GM23338 (cell line): Measurements from ENCODE around the gene LTA4H.

Experiments used
- CREB1 ChIP-seq: fragments of 250-450 bp; sonication (Bioruptor Pico); IDR thresholded peaks from 2 replicates; pipeline ENCODE4 v1.5.0; 2020; ENCODE audit warnings: low read depth, mild to moderate bottlenecking, moderate library complexity
- CTCF ChIP-seq, 2 experiments: fragments of 200-600 bp in 1 of 2; sonication (generic) in 1 of 2; conservative IDR thresholded peaks; 2 replicates each; pipeline versions ENCODE4 v1.5.1 to v1.6.1; 2016 to 2017; ENCODE audit warnings: antibody characterized with exemption in 2 of 2, low read depth in 2 of 2, mild to moderate bottlenecking in 2 of 2, moderate library complexity in 1 of 2
- EZH2 ChIP-seq: fragments of 200-600 bp; sonication (generic); IDR thresholded peaks from one replicate; pipeline ENCODE4 v1.8.0; 2017; ENCODE audit warnings: antibody characterized with exemption, mild to moderate bottlenecking, low read depth; ENCODE audit not compliant: unreplicated experiment
- EZH2phosphoT487 ChIP-seq: fragments of 200-600 bp; sonication (generic); IDR thresholded peaks from one replicate; pipeline ENCODE4 v1.8.1; 2018; ENCODE audit warnings: antibody characterized with exemption; ENCODE audit not compliant: unreplicated experiment
- JUNB ChIP-seq: IDR thresholded peaks from one replicate; pipeline ENCODE4 v1.6.1; 2016; ENCODE audit warnings: antibody characterized with exemption; ENCODE audit not compliant: unreplicated experiment
- NANOG ChIP-seq: IDR thresholded peaks from 2 replicates; pipeline ENCODE4 v1.6.1; 2016; ENCODE audit warnings: antibody characterized with exemption, borderline replicate concordance
- POLR2AphosphoS5 ChIP-seq: IDR thresholded peaks from 2 replicates; pipeline ENCODE4 v1.6.1; 2016; ENCODE audit warnings: antibody characterized with exemption, low read depth
- STAT1 ChIP-seq: IDR thresholded peaks from one replicate; pipeline ENCODE4 v1.6.1; 2016; ENCODE audit warnings: antibody characterized with exemption; ENCODE audit not compliant: unreplicated experiment
- TF ChIP-seq, protein P1 (sequence below): IDR thresholded peaks from one replicate; pipeline ENCODE4 v1.6.1; 2018; ENCODE audit warnings: antibody characterized with exemption; ENCODE audit not compliant: unreplicated experiment
- TF ChIP-seq, protein P2 (sequence below): IDR thresholded peaks from 2 replicates; pipeline ENCODE4 v1.6.1; 2016; ENCODE audit warnings: antibody characterized with exemption

GRCh38 chr12:95962222-95962621 lies 73.2 kb downstream of the LTA4H start:
- no peak for TF ChIP-seq POLR2AphosphoS5
- no peak for TF ChIP-seq EZH2
- TF ChIP-seq CTCF (conservative IDR thresholded peaks at IDR 0.05; ENCODE audit: low read depth in 2 of 2): no peak
- TF ChIP-seq, protein P1, sequence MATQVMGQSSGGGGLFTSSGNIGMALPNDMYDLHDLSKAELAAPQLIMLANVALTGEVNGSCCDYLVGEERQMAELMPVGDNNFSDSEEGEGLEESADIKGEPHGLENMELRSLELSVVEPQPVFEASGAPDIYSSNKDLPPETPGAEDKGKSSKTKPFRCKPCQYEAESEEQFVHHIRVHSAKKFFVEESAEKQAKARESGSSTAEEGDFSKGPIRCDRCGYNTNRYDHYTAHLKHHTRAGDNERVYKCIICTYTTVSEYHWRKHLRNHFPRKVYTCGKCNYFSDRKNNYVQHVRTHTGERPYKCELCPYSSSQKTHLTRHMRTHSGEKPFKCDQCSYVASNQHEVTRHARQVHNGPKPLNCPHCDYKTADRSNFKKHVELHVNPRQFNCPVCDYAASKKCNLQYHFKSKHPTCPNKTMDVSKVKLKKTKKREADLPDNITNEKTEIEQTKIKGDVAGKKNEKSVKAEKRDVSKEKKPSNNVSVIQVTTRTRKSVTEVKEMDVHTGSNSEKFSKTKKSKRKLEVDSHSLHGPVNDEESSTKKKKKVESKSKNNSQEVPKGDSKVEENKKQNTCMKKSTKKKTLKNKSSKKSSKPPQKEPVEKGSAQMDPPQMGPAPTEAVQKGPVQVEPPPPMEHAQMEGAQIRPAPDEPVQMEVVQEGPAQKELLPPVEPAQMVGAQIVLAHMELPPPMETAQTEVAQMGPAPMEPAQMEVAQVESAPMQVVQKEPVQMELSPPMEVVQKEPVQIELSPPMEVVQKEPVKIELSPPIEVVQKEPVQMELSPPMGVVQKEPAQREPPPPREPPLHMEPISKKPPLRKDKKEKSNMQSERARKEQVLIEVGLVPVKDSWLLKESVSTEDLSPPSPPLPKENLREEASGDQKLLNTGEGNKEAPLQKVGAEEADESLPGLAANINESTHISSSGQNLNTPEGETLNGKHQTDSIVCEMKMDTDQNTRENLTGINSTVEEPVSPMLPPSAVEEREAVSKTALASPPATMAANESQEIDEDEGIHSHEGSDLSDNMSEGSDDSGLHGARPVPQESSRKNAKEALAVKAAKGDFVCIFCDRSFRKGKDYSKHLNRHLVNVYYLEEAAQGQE: no peak
- no peak for TF ChIP-seq EZH2phosphoT487
- no peak for TF ChIP-seq JUNB
- TF ChIP-seq, protein P2, sequence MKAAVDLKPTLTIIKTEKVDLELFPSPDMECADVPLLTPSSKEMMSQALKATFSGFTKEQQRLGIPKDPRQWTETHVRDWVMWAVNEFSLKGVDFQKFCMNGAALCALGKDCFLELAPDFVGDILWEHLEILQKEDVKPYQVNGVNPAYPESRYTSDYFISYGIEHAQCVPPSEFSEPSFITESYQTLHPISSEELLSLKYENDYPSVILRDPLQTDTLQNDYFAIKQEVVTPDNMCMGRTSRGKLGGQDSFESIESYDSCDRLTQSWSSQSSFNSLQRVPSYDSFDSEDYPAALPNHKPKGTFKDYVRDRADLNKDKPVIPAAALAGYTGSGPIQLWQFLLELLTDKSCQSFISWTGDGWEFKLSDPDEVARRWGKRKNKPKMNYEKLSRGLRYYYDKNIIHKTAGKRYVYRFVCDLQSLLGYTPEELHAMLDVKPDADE: no peak
- TF ChIP-seq STAT1: no peak
- TF ChIP-seq CREB1 (CRISPR knock-in tag): no peak
- TF ChIP-seq NANOG: no peak
